GM10266 (cell line): ENCODE measurements around the gene SULT1C4.
"Not testable (repeated sequence)": the region's sequence is repeated elsewhere in the genome, so short reads cannot be mapped to it uniquely, and the experiment has no call there.

Source experiments
- DNase-seq: peaks from one replicate; pipeline ENCODE4 v3.0.0; 2012; ENCODE audit errors: extremely low spot score
- TF ChIP-seq, protein P1 (sequence below): IDR thresholded peaks from 2 replicates; pipeline ENCODE4 v1.5.1; 2012; ENCODE audit warnings: mild to moderate bottlenecking, low read depth; ENCODE audit not compliant: control insufficient read depth, insufficient read depth; ENCODE audit errors: missing control alignments

SULT1C4 gene

GRCh38 chr2:108348816-108349570 is 28.8 kb upstream of the SULT1C4 start:
- no peak for DNase-seq
- TF ChIP-seq, protein P1, sequence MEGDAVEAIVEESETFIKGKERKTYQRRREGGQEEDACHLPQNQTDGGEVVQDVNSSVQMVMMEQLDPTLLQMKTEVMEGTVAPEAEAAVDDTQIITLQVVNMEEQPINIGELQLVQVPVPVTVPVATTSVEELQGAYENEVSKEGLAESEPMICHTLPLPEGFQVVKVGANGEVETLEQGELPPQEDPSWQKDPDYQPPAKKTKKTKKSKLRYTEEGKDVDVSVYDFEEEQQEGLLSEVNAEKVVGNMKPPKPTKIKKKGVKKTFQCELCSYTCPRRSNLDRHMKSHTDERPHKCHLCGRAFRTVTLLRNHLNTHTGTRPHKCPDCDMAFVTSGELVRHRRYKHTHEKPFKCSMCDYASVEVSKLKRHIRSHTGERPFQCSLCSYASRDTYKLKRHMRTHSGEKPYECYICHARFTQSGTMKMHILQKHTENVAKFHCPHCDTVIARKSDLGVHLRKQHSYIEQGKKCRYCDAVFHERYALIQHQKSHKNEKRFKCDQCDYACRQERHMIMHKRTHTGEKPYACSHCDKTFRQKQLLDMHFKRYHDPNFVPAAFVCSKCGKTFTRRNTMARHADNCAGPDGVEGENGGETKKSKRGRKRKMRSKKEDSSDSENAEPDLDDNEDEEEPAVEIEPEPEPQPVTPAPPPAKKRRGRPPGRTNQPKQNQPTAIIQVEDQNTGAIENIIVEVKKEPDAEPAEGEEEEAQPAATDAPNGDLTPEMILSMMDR = no peak

GRCh38 chr2:108349571-108349928 is 28.2 kb upstream of the SULT1C4 start:
- no peak for DNase-seq
- TF ChIP-seq, protein P1 = no peak

DNA sequence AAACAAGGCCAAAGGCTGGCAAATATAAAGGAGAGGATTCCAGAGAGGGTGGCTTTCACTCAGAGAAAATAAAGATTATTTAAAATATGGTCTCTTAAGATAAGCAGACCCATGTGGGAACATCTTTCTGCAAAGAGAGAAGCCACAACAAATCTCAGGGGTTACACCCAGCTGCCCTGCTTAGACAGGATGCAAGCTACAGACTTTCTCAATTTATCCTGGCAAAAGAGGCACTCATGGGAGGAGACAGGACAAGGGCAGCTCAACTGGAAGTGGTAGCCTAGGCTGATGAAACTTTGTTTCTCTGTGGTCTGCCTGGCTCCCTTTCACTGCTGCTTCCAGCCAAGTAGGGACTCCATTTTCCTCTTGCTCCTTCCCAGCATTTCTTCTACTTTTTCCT is 25.9 kb upstream of the SULT1C4 start:
- DNase-seq = no peak
- TF ChIP-seq, protein P1 = no peak

DNA sequence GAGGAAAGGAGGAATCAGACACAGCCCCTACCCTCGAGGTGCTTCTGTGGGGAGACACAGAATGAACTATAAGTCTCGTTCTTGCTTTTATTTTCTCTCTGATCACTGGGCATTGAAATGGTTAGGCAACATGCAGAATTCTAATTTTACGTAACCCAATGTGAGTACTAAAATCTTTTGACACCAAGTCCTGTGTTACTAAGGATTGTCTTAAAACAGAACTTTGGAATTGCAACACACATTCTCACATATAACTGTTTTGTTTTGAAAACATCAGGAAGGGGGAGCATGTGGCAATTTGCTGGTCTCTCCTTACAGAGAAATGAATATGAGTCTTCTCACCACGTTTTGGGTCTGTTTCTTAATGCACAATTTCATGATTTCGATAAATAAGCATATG is 23.6 kb upstream of the SULT1C4 start:
- TF ChIP-seq, protein P1 = no peak
- DNase-seq = no peak

DNA sequence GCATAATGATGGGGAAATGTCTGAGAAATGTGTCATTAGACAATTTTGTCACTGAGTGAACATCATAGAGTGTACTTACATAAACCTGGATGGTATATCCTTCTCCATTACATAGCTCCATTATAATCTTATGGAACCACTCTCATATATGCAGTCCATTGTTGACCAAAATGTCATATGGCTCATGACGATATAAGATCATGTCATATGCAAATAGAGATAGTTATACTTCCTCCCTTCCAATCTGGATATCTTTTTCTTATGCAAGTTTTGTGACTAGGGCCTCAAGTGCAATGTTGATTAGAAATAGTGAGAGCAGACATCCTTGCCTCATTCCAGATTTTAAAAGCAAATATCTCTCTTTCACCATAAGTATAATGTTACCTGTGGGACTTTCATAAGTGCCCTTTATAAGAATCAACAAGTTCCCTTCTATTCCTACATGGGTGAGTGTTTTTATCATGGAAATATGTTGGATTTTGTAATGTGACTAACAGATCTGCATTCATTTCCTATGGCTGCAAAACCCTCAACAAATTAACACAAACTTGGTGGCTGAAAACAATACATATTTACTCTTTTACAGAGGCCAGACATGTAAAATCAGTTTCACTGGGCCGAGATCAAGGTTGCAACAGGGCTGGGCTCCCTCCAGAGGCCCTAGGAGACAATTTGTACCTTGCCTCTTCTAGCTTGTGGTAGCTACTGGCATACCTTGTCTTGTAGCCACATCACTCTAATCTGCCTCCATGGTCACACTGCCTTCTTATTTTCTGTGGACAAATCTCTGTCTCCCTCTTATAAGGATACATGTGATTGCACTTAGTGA is 21.6 kb upstream of the SULT1C4 start:
- TF ChIP-seq, protein P1 = no peak
- no peak for DNase-seq

- DNase-seq = not testable (repeated sequence)
Observed at GRCh38 chr2:108359336-108359735, 18.4 kb upstream of the SULT1C4 start.

- TF ChIP-seq, protein P1 = no peak
- no peak for DNase-seq
Observed at GRCh38 chr2:108360776-108361468, 16.8 kb upstream of the SULT1C4 start.
